ENCODE data around the gene INSIG1. TPM values are rescaled to one million over a fixed set of nuclear protein-coding genes. Genes with fewer than 3 reads are reported as not detected.

INSIG1 gene
- polyA plus RNA-seq, 3 donors: 37.1 to 85.6 (median 39.6) TPM

- Histone ChIP-seq H2AFZ (ENCODE audit: insufficient read depth, low read depth, low read length, poor library complexity, severe bottlenecking) (no peak overlapping the region), H3K9ac (ENCODE audit: insufficient read depth, low read length, poor library complexity, severe bottlenecking) (no peak overlapping the region), H3K4me3 (replicated peaks in 1 of 3; ENCODE audit: low read depth in 2 of 3, low read length in 3 of 3) (no peak overlapping the region), H4K20me1 (ENCODE audit: insufficient read depth, low read length) (no peaks in the 10 kb centered on the region), H3K9me3 (replicated peaks in 1 of 2; ENCODE audit: control insufficient read depth in 1 of 2, insufficient read depth in 1 of 2, low read length in 2 of 2) (no peaks in the 10 kb centered on the region), H3K27me3 (ENCODE audit: control insufficient read depth in 2 of 2, insufficient read depth in 2 of 2, low read length in 2 of 2) (peaks cover 0 to 14% of the 10 kb centered on the region in 2 donors), H3K36me3 (replicated peaks in 1 of 2; ENCODE audit: control insufficient read depth in 1 of 2, insufficient read depth in 2 of 2, low read length in 2 of 2) (no peaks in the 10 kb centered on the region), H3K79me2 (ENCODE audit: insufficient read depth, low read length) (no peaks in the 10 kb centered on the region), H3K27ac (ENCODE audit: low read depth in 1 of 2, low read length in 2 of 2) (no peak overlapping the region), H3K4me1 (ENCODE audit: control insufficient read depth in 1 of 2, insufficient read depth in 2 of 2, low read length in 2 of 2) (peaks cover 11 to 14% of the 10 kb centered on the region in 2 donors), H3K4me2 (replicated peaks; ENCODE audit: extremely low read depth, low read length, poor library complexity, severe bottlenecking) (no peak overlapping the region)
- Mint-ChIP-seq H3K27me3 (ENCODE audit: low read depth in 3 of 3) (peaks cover 4 to 9% (median 5%) of the 10 kb centered on the region in 3 donors), H3K4me1 (peaks cover 9% of the 10 kb centered on the region), H3K36me3 (no peaks in the 10 kb centered on the region), H3K9me3 (peaks cover 0 to 4% (median 2%) of the 10 kb centered on the region in 7 donors), H3K4me3 (no peak overlapping the region), H3K27ac (no peak overlapping the region)
- 90% methylated on average over 14 of the region's 21 CpGs for WGBS (ENCODE audit: insufficient coverage)
- intact Hi-C loops (cut with micrococcal nuclease): no loop called here
- TF ChIP-seq CTCF (IDR thresholded peaks at IDR 0.05): no peak
- DNase-seq: no peak
Measured at GRCh38 chr7:155352076-155352752, 54.5 kb downstream of the INSIG1 start.

- Histone ChIP-seq H3K9me3 (replicated peaks in 1 of 2; ENCODE audit: control insufficient read depth in 1 of 2, insufficient read depth in 1 of 2, low read length in 2 of 2) (no peaks in the 10 kb centered on the region), H3K4me1 (ENCODE audit: control insufficient read depth in 1 of 2, insufficient read depth in 2 of 2, low read length in 2 of 2) (peaks cover 16 to 19% of the 10 kb centered on the region in 2 donors), H4K20me1 (ENCODE audit: insufficient read depth, low read length) (no peaks in the 10 kb centered on the region), H3K79me2 (ENCODE audit: insufficient read depth, low read length) (no peaks in the 10 kb centered on the region), H2AFZ (ENCODE audit: insufficient read depth, low read depth, low read length, poor library complexity, severe bottlenecking) (no peak overlapping the region), H3K36me3 (replicated peaks in 1 of 2; ENCODE audit: control insufficient read depth in 1 of 2, insufficient read depth in 2 of 2, low read length in 2 of 2) (no peaks in the 10 kb centered on the region), H3K9ac (ENCODE audit: insufficient read depth, low read length, poor library complexity, severe bottlenecking) (no peak overlapping the region), H3K27me3 (ENCODE audit: control insufficient read depth in 2 of 2, insufficient read depth in 2 of 2, low read length in 2 of 2) (peaks cover 0 to 14% of the 10 kb centered on the region in 2 donors), H3K4me2 (replicated peaks; ENCODE audit: extremely low read depth, low read length, poor library complexity, severe bottlenecking) (no peak overlapping the region), H3K4me3 (replicated peaks in 1 of 3; ENCODE audit: low read depth in 2 of 3, low read length in 3 of 3) (no peak overlapping the region), H3K27ac (ENCODE audit: low read depth in 1 of 2, low read length in 2 of 2) (no peak overlapping the region)
- intact Hi-C loops (cut with micrococcal nuclease): no loop called here
- WGBS (ENCODE audit: insufficient coverage): 100% methylated on average over 2 of the region's 5 CpGs
- H3K27ac Mint-ChIP-seq: no peak overlapping the region
- peaks cover 4 to 9% (median 5%) of the 10 kb centered on the region in 3 donors for H3K27me3 Mint-ChIP-seq (ENCODE audit: low read depth in 3 of 3)
- DNase-seq: no peak
- H3K36me3 Mint-ChIP-seq: no peaks in the 10 kb centered on the region
- H3K4me3 Mint-ChIP-seq: no peak overlapping the region
- no peak for TF ChIP-seq CTCF (IDR thresholded peaks at IDR 0.05)
- peaks cover 0 to 4% (median 2%) of the 10 kb centered on the region in 7 donors for H3K9me3 Mint-ChIP-seq
- H3K4me1 Mint-ChIP-seq: peaks cover 14% of the 10 kb centered on the region
Measured at GRCh38 chr7:155352753-155353115, 55.1 kb downstream of the INSIG1 start.

Data from CD14-positive monocyte (primary cell).